NCI-H774 (cell line): ENCODE data around the gene GINS1.

Experiments used
- DNase-seq: peaks from one replicate; lab custom pipeline; 2025; lab: John Stamatoyannopoulos, UW

Gene GINS1

GRCh38 chr20:25494506-25495188, 87.2 kb downstream of the GINS1 start:
- DNase-seq = no peak

GRCh38 chr20:25495189-25495824, 87.8 kb downstream of the GINS1 start:
- no peak for DNase-seq

- no peak for DNase-seq
Observed at GRCh38 chr20:25496165-25496967, 88.9 kb downstream of the GINS1 start.

GRCh38 chr20:25496968-25497401, 89.5 kb downstream of the GINS1 start:
- no peak for DNase-seq

- no peak for DNase-seq
Observed at GRCh38 chr20:25497586-25498279, 90.3 kb downstream of the GINS1 start.
